ENCODE measurements around the gene AAR2. TPM values are rescaled to one million over a fixed set of nuclear protein-coding genes. Genes with fewer than 3 reads are reported as not detected.
A peak's percentile ranks its signal among the peaks of the same experiment; 100 is the strongest.

Gene AAR2
- total RNA-seq, 4 donors from 2014 or later: 18.7 to 25.5 (median 24.1) TPM

DNA sequence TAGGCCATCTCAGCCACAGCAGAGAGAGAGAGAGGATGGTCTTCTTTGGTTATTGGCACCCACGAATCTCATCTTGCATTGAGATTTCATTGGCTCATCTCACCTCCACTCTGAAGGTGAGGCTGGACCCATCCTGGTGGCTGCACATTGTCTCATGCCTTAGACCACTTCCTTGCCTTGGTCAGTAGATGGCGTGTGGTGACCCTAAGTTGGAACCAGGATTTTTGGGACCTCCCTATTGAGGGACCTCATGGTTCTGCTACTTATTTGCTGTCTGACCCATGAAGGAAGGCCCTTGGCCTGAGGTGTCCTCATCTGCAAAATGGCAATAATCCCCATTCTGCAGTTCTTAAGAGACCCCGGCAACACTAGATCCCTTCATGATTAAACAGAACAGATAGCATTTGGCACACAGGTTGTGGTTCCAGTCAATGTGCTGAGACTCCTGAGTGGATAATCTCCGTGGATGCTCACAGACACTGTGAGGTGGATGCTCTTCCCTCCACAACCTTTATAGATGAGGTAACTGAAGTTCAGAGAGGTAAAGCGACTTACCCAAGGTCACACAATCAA is 21.5 kb upstream of the AAR2 start:
- intact Hi-C loops (cut with DNase I; ENCODE audit: low total_unique reads) (no loop called here), in situ Hi-C loops (cut with MboI; ENCODE audit: low pct_ligation_motif_present in 1 of 4, low pct_unique_long_range_greater_than_20kb in 1 of 4, low sequenced_read_pairs in 3 of 4) (loop anchor here in 3 of 4 donors (25.0 kb wide), 1 partner anchor 223 kb away; no protein-coding TSS in a partner anchor)
- H3K9me3 ChIP-seq: no peaks in the 10 kb centered on the region
- H3K4me1 ChIP-seq: no peaks in the 10 kb centered on the region
- no peak overlapping the region for H3K27ac ChIP-seq
- 62% methylated on average over 5 of the region's 5 CpGs; no CpG with 5 or more reads in 1 of the 2 donors for WGBS, 2 donors (ENCODE audit: low coverage in 1 of 2)
- TF ChIP-seq EP300 (IDR thresholded peaks at IDR 0.05; ENCODE audit: low read depth): no peak
- TF ChIP-seq CTCF (IDR thresholded peaks at IDR 0.05): peak in 2 of 5 experiments; percentile 12 to 21
- H3K27me3 ChIP-seq: no peaks in the 10 kb centered on the region
- H3K36me3 ChIP-seq: peaks cover 0 to 10% (median 0%) of the 10 kb centered on the region in 4 donors
- no peak for DNase-seq
- no peak overlapping the region for H3K4me3 ChIP-seq

DNA sequence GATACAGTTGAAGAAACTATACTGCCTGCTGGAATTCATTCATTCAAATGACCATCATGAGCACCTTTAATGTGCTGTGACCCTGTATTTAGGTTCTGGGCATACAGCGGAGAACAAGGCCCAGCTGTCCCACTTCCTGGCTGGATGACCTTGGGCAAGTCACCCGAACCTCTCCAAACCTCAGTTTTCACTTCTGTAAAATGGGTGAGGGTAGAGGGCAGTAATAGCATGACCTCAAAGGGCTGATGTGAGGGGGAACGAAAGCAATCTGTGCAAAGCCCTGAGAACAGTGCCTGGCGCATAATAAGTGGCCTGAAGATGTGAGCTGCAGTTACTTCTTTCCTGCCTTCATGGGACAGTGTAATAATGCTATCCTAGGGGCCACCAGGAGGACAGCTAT is 20.5 kb upstream of the AAR2 start:
- H3K4me1 ChIP-seq: no peaks in the 10 kb centered on the region
- in situ Hi-C loops (cut with MboI; ENCODE audit: low pct_ligation_motif_present in 1 of 4, low pct_unique_long_range_greater_than_20kb in 1 of 4, low sequenced_read_pairs in 3 of 4): loop anchor here in 3 of 4 donors (25.0 kb wide), 1 partner anchor 222 kb away; no protein-coding TSS in a partner anchor
- H3K36me3 ChIP-seq: peaks cover 0 to 10% (median 0%) of the 10 kb centered on the region in 4 donors

GRCh38 chr20:36216314-36217025 is 19.8 kb upstream of the AAR2 start:
- no peak for DNase-seq
- in situ Hi-C loops (cut with MboI; ENCODE audit: low pct_ligation_motif_present in 1 of 4, low pct_unique_long_range_greater_than_20kb in 1 of 4, low sequenced_read_pairs in 3 of 4): loop anchor here in 3 of 4 donors (25.0 kb wide), 1 partner anchor 221 kb away; no protein-coding TSS in a partner anchor
- no peaks in the 10 kb centered on the region for H3K9me3 ChIP-seq
- TF ChIP-seq EP300 (IDR thresholded peaks at IDR 0.05; ENCODE audit: low read depth) (no peak), POLR2AphosphoS5 (IDR thresholded peaks at IDR 0.05) (no peak), CTCF (IDR thresholded peaks at IDR 0.05) (no peak), POLR2A (IDR thresholded peaks at IDR 0.05) (no peak)
- H3K4me1 ChIP-seq: no peaks in the 10 kb centered on the region
- 79 to 80% methylated on average over 5 to 7 of the region's 7 CpGs for WGBS, 2 donors (ENCODE audit: low coverage in 1 of 2)
- intact Hi-C loops (cut with DNase I; ENCODE audit: low total_unique reads): no loop called here
- no peaks in the 10 kb centered on the region for H3K27me3 ChIP-seq
- H3K36me3 ChIP-seq: peaks cover 0 to 10% (median 0%) of the 10 kb centered on the region in 4 donors
- H3K4me3 ChIP-seq: no peak overlapping the region
- H3K27ac ChIP-seq: no peak overlapping the region

More for the DNA sequence above, 20.5 kb upstream of the AAR2 start:
- WGBS, 2 donors (ENCODE audit: low coverage in 1 of 2): 90 to 100% methylated on average over 1 to 4 of the region's 4 CpGs
- H3K27me3 ChIP-seq: no peaks in the 10 kb centered on the region
- no peak overlapping the region for H3K27ac ChIP-seq
- TF ChIP-seq POLR2AphosphoS5 (IDR thresholded peaks at IDR 0.05): no peak
- no peak for TF ChIP-seq CTCF (IDR thresholded peaks at IDR 0.05)
- no peak for TF ChIP-seq POLR2A (IDR thresholded peaks at IDR 0.05)
- TF ChIP-seq EP300 (IDR thresholded peaks at IDR 0.05; ENCODE audit: low read depth): no peak
- DNase-seq: no peak
- intact Hi-C loops (cut with DNase I; ENCODE audit: low total_unique reads): no loop called here
- H3K9me3 ChIP-seq: no peaks in the 10 kb centered on the region
- no peak overlapping the region for H3K4me3 ChIP-seq

- DNase-seq: no peak
- TF ChIP-seq POLR2AphosphoS5 (IDR thresholded peaks at IDR 0.05): no peak
- no peak for TF ChIP-seq POLR2A (IDR thresholded peaks at IDR 0.05)
- no peak for TF ChIP-seq CTCF (IDR thresholded peaks at IDR 0.05)
- no peak for TF ChIP-seq EP300 (IDR thresholded peaks at IDR 0.05; ENCODE audit: low read depth)
- Histone ChIP-seq H3K4me3 (no peak overlapping the region), H3K4me1 (no peaks in the 10 kb centered on the region), H3K27ac (no peak overlapping the region), H3K9me3 (no peaks in the 10 kb centered on the region), H3K36me3 (peaks cover 0 to 10% (median 0%) of the 10 kb centered on the region in 4 donors), H3K27me3 (no peaks in the 10 kb centered on the region)
- in situ Hi-C loops (cut with MboI; ENCODE audit: low pct_ligation_motif_present in 1 of 4, low pct_unique_long_range_greater_than_20kb in 1 of 4, low sequenced_read_pairs in 3 of 4) (loop anchor here in 3 of 4 donors (25.0 kb wide), 1 partner anchor 220 kb away; no protein-coding TSS in a partner anchor), intact Hi-C loops (cut with DNase I; ENCODE audit: low total_unique reads) (no loop called here)
- WGBS, 2 donors (ENCODE audit: low coverage in 1 of 2): 67 to 71% methylated on average over 4 of the region's 4 CpGs
These were observed 19.1 kb upstream of the AAR2 start for GRCh38 chr20:36217226-36217625.

Measured in transverse colon (tissue), 4 donors.